ENCODE results near the gene AGAP3. TPM values are rescaled to one million over a fixed set of nuclear protein-coding genes. Genes with fewer than 3 reads are reported as not detected.

The AGAP3 gene
- total RNA-seq, 1 donor from 2014 or later = 156 TPM

DNA sequence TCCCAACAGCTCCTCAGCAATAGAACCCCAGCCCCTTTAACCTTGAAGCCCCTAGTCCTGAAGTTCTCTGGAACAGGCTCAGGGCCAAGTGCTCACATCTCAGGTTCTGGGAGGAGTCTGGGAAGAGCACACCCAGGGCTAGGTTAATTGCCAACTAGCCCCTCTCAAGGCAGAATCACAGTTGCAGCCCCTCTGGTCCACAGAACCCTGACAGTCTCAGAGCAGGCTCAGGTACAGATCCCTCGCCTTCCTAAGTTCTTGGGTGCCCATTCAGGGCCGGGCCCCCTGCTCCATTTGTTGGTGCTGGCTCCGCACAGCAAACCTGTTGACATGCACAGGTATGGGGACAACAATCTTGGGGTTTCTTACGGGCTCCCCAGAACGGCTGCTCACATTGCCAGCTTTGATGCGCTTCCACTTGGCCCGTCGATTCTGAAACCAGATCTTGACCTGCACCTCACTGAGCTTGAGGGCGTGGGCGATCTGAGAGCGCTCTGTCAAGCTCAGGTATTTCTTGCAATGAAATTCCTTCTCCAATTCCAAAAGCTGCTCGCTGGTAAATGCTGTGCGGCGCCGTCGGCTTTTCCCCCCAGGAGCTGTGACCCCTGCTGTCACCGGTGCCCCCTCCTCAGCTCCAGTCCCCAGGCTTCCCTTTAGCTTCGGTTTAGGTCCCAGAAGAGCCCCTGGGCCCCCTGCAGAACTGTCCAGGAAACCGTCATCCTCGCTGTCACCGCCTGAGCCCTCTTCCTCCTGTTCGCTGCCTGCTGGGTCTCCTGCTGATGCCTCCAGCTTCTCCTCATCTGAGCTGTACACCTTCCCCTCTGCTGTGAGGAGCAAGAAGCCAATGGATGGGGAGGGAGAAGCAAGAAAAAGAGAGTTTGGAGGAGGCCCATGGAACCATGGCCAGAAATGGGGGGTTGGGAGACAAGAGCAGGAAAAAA, 62.3 kb downstream of the AGAP3 start:
- Histone ChIP-seq H3K36me3 (ENCODE audit: insufficient read depth, low read length) (no peaks in the 10 kb centered on the region), H3K4me2 (ENCODE audit: low read length) (no peak overlapping the region), H3K27ac (ENCODE audit: low read depth, low read length) (no peak overlapping the region), H3K9me3 (ENCODE audit: insufficient read depth, low read depth, low read length) (no peaks in the 10 kb centered on the region), H3K27me3 (ENCODE audit: insufficient read depth, low read length) (peaks cover 33% of the 10 kb centered on the region), H3K4me3 (ENCODE audit: insufficient read depth, low read depth, low read length) (no peak overlapping the region), H3K9ac (ENCODE audit: low read length) (no peak overlapping the region), H4K20me1 (ENCODE audit: insufficient read depth, low read length) (peaks cover 10% of the 10 kb centered on the region), H3K79me2 (ENCODE audit: insufficient read depth, low read length) (no peaks in the 10 kb centered on the region), H3K4me1 (ENCODE audit: insufficient read depth, low read length) (no peaks in the 10 kb centered on the region), H2AFZ (ENCODE audit: low read depth, low read length) (no peak overlapping the region)
- no peak for TF ChIP-seq CTCF (IDR thresholded peaks at IDR 0.05; ENCODE audit: insufficient read depth, low read depth, low read length)
- no peak for TF ChIP-seq EZH2 (IDR thresholded peaks at IDR 0.05; ENCODE audit: insufficient read depth, low read length)
- Mint-ChIP-seq H3K4me3 (ENCODE audit: unreplicated experiment) (no peak overlapping the region), H3K9me3 (ENCODE audit: unreplicated experiment) (no peaks in the 10 kb centered on the region), H3K27ac (ENCODE audit: unreplicated experiment) (no peak overlapping the region), H3K36me3 (ENCODE audit: low read depth, unreplicated experiment) (peaks cover 13% of the 10 kb centered on the region), H3K27me3 (ENCODE audit: low read depth, unreplicated experiment) (peaks cover 17% of the 10 kb centered on the region), H3K4me1 (ENCODE audit: low read depth, unreplicated experiment) (no peaks in the 10 kb centered on the region)
- FAIRE-seq (no peak), DNase-seq (ENCODE audit: low read depth) (no peak)

DNA sequence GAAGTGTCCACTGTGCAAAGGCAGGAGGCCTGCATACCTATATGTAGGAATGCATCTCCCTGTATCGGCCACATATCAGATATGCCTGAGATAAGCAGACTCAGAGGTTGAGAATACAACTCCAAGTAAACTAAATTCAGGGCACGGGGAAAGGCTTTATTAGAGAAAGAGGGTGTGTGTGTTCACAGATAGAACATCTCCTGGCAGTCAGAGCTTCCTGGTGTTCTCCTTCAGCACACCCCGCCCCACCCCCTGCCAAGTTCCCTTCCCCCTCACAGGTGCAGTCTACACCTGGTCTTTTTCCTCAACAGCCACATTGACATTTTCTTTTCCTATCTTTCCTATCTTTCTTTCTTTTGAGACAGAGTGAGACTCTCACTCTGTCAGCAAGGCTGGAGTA, 64.1 kb downstream of the AGAP3 start:
- no peak overlapping the region for H3K4me2 ChIP-seq (ENCODE audit: low read length)
- TF ChIP-seq EZH2 (IDR thresholded peaks at IDR 0.05; ENCODE audit: insufficient read depth, low read length) (no peak), CTCF (IDR thresholded peaks at IDR 0.05; ENCODE audit: insufficient read depth, low read depth, low read length) (no peak)
- H3K4me1 ChIP-seq (ENCODE audit: insufficient read depth, low read length) = no peaks in the 10 kb centered on the region
- H3K27ac Mint-ChIP-seq (ENCODE audit: unreplicated experiment) = no peak overlapping the region
- no peaks in the 10 kb centered on the region for H3K36me3 ChIP-seq (ENCODE audit: insufficient read depth, low read length)
- no peaks in the 10 kb centered on the region for H3K4me1 Mint-ChIP-seq (ENCODE audit: low read depth, unreplicated experiment)
- no peak overlapping the region for H3K4me3 Mint-ChIP-seq (ENCODE audit: unreplicated experiment)
- no peak overlapping the region for H3K27ac ChIP-seq (ENCODE audit: low read depth, low read length)
- peaks cover 27% of the 10 kb centered on the region for H3K27me3 Mint-ChIP-seq (ENCODE audit: low read depth, unreplicated experiment)
- H3K36me3 Mint-ChIP-seq (ENCODE audit: low read depth, unreplicated experiment) = peaks cover 10% of the 10 kb centered on the region
- DNase-seq (ENCODE audit: low read depth) (no peak), FAIRE-seq (no peak)
- no peaks in the 10 kb centered on the region for H3K79me2 ChIP-seq (ENCODE audit: insufficient read depth, low read length)
- no peak overlapping the region for H3K9ac ChIP-seq (ENCODE audit: low read length)
- H3K27me3 ChIP-seq (ENCODE audit: insufficient read depth, low read length) = peaks cover 40% of the 10 kb centered on the region
- H4K20me1 ChIP-seq (ENCODE audit: insufficient read depth, low read length) = peaks cover 10% of the 10 kb centered on the region
- no peak overlapping the region for H3K4me3 ChIP-seq (ENCODE audit: insufficient read depth, low read depth, low read length)
- no peaks in the 10 kb centered on the region for H3K9me3 ChIP-seq (ENCODE audit: insufficient read depth, low read depth, low read length)
- H3K9me3 Mint-ChIP-seq (ENCODE audit: unreplicated experiment) = no peaks in the 10 kb centered on the region
- no peak overlapping the region for H2AFZ ChIP-seq (ENCODE audit: low read depth, low read length)

Data from astrocyte (in vitro differentiated cells and primary cell).